ENCODE results near the gene PPP6R1. TPM values are rescaled to one million over a fixed set of nuclear protein-coding genes. Genes with fewer than 3 reads are reported as not detected.

PPP6R1 gene
- total RNA-seq, 1 experiment from 2014 or later, result 159 TPM

DNA sequence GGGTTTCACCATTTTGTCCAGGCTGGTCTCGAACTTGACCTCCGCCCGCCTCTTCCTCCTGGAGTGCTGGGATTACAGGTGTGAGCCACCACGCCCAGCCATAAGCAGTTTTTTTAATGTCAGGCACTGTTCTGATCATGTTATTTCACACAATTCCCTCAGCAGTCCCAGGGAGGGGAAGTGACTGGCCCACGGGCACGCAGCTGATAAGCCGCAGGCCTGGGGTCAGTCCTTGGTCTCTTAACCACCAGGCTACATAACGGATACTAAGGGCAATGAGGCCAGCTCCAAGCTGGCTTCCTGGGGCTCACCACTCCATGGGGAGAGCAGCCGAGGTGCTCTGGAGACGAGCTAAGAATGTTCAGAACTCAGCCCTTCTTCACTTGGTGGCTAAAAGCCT is 38.5 kb upstream of the PPP6R1 start:
- Histone ChIP-seq H3K9me3 (ENCODE audit: insufficient read depth, low read depth) (no peaks in the 10 kb centered on the region), H3F3A (ENCODE audit: insufficient read depth, low read depth) (peaks cover 4% of the 10 kb centered on the region), H3K4me2 (no peak overlapping the region), H3K4me1 (replicated peaks; ENCODE audit: insufficient read depth) (0 out of 2 replicates have a peak, but pooled peaks cover 3% of the 10 kb centered on the region), H3K79me2 (ENCODE audit: low read depth) (no peaks in the 10 kb centered on the region), H3K27me3 (ENCODE audit: insufficient read depth, low read depth) (no peaks in the 10 kb centered on the region), H2AFZ (no peak overlapping the region), H3K27ac (no peak overlapping the region), H4K20me1 (ENCODE audit: insufficient read depth) (no peaks in the 10 kb centered on the region), H3K9me2 (ENCODE audit: insufficient read depth) (no peaks in the 10 kb centered on the region), H3K36me3 (ENCODE audit: low read depth) (no peaks in the 10 kb centered on the region), H3K4me3 (no peak overlapping the region)
- no peak for TF ChIP-seq EZH2 (IDR thresholded peaks at IDR 0.05; ENCODE audit: low read depth)
- TF ChIP-seq, protein P1, sequence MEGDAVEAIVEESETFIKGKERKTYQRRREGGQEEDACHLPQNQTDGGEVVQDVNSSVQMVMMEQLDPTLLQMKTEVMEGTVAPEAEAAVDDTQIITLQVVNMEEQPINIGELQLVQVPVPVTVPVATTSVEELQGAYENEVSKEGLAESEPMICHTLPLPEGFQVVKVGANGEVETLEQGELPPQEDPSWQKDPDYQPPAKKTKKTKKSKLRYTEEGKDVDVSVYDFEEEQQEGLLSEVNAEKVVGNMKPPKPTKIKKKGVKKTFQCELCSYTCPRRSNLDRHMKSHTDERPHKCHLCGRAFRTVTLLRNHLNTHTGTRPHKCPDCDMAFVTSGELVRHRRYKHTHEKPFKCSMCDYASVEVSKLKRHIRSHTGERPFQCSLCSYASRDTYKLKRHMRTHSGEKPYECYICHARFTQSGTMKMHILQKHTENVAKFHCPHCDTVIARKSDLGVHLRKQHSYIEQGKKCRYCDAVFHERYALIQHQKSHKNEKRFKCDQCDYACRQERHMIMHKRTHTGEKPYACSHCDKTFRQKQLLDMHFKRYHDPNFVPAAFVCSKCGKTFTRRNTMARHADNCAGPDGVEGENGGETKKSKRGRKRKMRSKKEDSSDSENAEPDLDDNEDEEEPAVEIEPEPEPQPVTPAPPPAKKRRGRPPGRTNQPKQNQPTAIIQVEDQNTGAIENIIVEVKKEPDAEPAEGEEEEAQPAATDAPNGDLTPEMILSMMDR (conservative IDR thresholded peaks at IDR 0.05), result no peak
- ChIA-PET CTCF (no interaction called here), POLR2A (ENCODE audit: unreplicated experiment) (no interaction called here)
- intact Hi-C loops (cut with micrococcal nuclease; ENCODE audit: unreplicated experiment), result no loop called here
- no peak for DNase-seq
- BruUV-seq (replicated peaks), result no TSS peak

- intact Hi-C loops (cut with micrococcal nuclease; ENCODE audit: unreplicated experiment), result no loop called here
- ChIA-PET CTCF (no interaction called here), POLR2A (ENCODE audit: unreplicated experiment) (interaction anchor here (0.5 to 0.6 kb wide), 2 partner anchors 97 to 143 kb away, joined by 4 read pairs; no protein-coding TSS in a partner anchor)
- no peaks in the 10 kb centered on the region for H3K36me3 ChIP-seq (ENCODE audit: low read depth)
- H3K4me1 ChIP-seq (replicated peaks; ENCODE audit: insufficient read depth), result no peaks in the 10 kb centered on the region
- no peak overlapping the region for H3K4me3 ChIP-seq
- BruUV-seq (replicated peaks), result no TSS peak
- H3K9me2 ChIP-seq (ENCODE audit: insufficient read depth), result no peaks in the 10 kb centered on the region
- H3K27ac ChIP-seq, result no peak overlapping the region
- H3F3A ChIP-seq (ENCODE audit: insufficient read depth, low read depth), result peaks cover 23% of the 10 kb centered on the region
- no peaks in the 10 kb centered on the region for H4K20me1 ChIP-seq (ENCODE audit: insufficient read depth)
- no peak for TF ChIP-seq EZH2 (IDR thresholded peaks at IDR 0.05; ENCODE audit: low read depth)
- TF ChIP-seq, protein P1 (conservative IDR thresholded peaks at IDR 0.05), result no peak
- no peak overlapping the region for H2AFZ ChIP-seq
- H3K4me2 ChIP-seq, result no peak overlapping the region
- H3K9me3 ChIP-seq (ENCODE audit: insufficient read depth, low read depth), result no peaks in the 10 kb centered on the region
- no peak for DNase-seq
- H3K27me3 ChIP-seq (ENCODE audit: insufficient read depth, low read depth), result no peaks in the 10 kb centered on the region
- no peaks in the 10 kb centered on the region for H3K79me2 ChIP-seq (ENCODE audit: low read depth)
These were observed 30.4 kb upstream of the PPP6R1 start for GRCh38 chr19:55289117-55289796.

DNA sequence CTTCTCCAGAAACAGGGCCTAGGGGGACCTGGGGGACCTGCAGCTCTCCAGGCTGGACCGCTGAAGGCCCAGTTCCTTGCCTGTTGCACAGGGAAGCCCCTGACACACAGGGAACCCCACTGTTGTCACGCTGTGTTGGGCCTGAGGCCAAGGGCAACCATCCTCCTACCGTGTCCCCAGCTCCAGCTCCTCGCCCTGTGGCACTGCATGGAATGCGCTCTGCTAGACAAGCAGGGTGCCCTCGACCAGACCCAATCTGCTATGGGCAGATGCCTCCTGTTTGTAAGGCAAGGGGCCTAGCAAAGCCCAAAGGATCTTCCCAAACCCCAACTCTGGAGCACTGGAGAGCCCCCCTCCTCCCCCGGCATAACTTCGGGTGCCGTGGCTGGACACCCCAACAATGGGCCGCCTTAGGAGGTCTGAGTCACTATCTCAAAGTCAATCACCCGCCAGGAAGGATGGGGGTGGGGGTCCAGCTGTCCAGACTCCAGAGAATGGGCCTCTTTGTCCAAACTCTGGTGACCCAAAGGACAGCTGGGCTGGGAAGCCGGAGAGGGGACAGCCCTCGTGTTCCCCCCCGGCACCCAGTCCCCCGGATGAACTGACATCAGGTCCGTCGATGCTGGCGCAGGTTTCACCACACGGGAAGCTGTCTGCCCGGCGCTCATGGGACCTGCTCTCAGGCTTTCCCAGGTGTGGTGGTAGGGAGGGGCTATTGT is 28.7 kb upstream of the PPP6R1 start:
- no peak overlapping the region for H3K4me3 ChIP-seq
- TF ChIP-seq EZH2 (IDR thresholded peaks at IDR 0.05; ENCODE audit: low read depth), result no peak
- TF ChIP-seq, protein P1 (conservative IDR thresholded peaks at IDR 0.05), result no peak
- H4K20me1 ChIP-seq (ENCODE audit: insufficient read depth), result no peaks in the 10 kb centered on the region
- H3K4me2 ChIP-seq, result no peak overlapping the region
- H3K9me3 ChIP-seq (ENCODE audit: insufficient read depth, low read depth), result no peaks in the 10 kb centered on the region
- BruUV-seq (replicated peaks), result no TSS peak
- H3K9me2 ChIP-seq (ENCODE audit: insufficient read depth), result no peaks in the 10 kb centered on the region
- ChIA-PET CTCF (no interaction called here), POLR2A (ENCODE audit: unreplicated experiment) (interaction anchor here (0.5 to 0.6 kb wide), 2 partner anchors 15 to 120 kb away, joined by 3 to 4 read pairs; partner anchors contain the start of gene UBE2S)
- H3K36me3 ChIP-seq (ENCODE audit: low read depth), result no peaks in the 10 kb centered on the region
- intact Hi-C loops (cut with micrococcal nuclease; ENCODE audit: unreplicated experiment), result no loop called here
- no peak for DNase-seq
- H3K27me3 ChIP-seq (ENCODE audit: insufficient read depth, low read depth), result peaks cover 4% of the 10 kb centered on the region; the same call in 1 of the 2 replicates
- no peaks in the 10 kb centered on the region for H3K79me2 ChIP-seq (ENCODE audit: low read depth)
- no peaks in the 10 kb centered on the region for H3K4me1 ChIP-seq (replicated peaks; ENCODE audit: insufficient read depth)
- H3F3A ChIP-seq (ENCODE audit: insufficient read depth, low read depth), result peaks cover 21% of the 10 kb centered on the region
- no peak overlapping the region for H2AFZ ChIP-seq
- no peak overlapping the region for H3K27ac ChIP-seq
